Lower leg skin (tissue), 3 donors: ENCODE measurements around the gene OR9I1.

Experiments
- POLR2A ChIP-seq, 2 donors: fragments of 450-650 bp; IDR thresholded peaks; one replicate each; pipeline ENCODE4 v1.6.1; 2016 to 2017; ENCODE audit warnings: antibody characterized with exemption in 2 of 2, mild to moderate bottlenecking in 1 of 2, moderate library complexity in 1 of 2
- TF ChIP-seq, protein P1 (sequence below), 3 donors: fragments of 450-650 bp; IDR thresholded peaks; one replicate each; pipeline ENCODE4 v1.5.1; 2016; ENCODE audit warnings: antibody characterized with exemption in 3 of 3, mild to moderate bottlenecking in 3 of 3, moderate library complexity in 2 of 3

DNA sequence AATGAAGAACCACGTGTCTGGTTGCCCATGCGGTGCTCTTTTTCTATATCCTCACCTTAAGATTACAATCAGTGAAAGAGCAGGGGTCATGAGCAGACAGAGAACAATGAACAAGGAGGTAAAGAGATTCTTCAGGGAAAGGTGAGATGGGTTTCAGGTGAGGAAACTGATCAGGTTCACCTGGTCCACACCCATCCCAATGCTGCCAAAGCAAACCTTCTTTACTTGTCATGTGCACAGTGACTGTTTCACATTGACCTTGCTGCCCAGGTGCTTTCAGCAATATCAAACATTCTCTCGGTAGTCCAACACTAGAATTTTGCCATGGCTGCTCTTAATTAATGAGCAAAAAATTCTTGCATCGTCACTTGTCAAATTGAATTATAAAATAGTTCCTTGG, 39.1 kb upstream of the OR9I1 start:
- TF ChIP-seq, protein P1, sequence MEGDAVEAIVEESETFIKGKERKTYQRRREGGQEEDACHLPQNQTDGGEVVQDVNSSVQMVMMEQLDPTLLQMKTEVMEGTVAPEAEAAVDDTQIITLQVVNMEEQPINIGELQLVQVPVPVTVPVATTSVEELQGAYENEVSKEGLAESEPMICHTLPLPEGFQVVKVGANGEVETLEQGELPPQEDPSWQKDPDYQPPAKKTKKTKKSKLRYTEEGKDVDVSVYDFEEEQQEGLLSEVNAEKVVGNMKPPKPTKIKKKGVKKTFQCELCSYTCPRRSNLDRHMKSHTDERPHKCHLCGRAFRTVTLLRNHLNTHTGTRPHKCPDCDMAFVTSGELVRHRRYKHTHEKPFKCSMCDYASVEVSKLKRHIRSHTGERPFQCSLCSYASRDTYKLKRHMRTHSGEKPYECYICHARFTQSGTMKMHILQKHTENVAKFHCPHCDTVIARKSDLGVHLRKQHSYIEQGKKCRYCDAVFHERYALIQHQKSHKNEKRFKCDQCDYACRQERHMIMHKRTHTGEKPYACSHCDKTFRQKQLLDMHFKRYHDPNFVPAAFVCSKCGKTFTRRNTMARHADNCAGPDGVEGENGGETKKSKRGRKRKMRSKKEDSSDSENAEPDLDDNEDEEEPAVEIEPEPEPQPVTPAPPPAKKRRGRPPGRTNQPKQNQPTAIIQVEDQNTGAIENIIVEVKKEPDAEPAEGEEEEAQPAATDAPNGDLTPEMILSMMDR (IDR thresholded peaks at IDR 0.05) = no peak
- TF ChIP-seq POLR2A (IDR thresholded peaks at IDR 0.05) = no peak
